ENCODE data around the gene SNTB2. TPM values are rescaled to one million over a fixed set of nuclear protein-coding genes. Genes with fewer than 3 reads are reported as not detected.

SNTB2 gene
- total RNA-seq, 4 donors from 2014 or later = 14.5 to 140 (median 28.7) TPM

- Histone ChIP-seq H3K27ac (no peak overlapping the region), H3K4me1 (peaks cover 0 to 14% (median 8%) of the 10 kb centered on the region in 4 donors), H3K9me3 (no peaks in the 10 kb centered on the region), H3K27me3 (no peaks in the 10 kb centered on the region), H3K4me3 (no peak overlapping the region), H3K36me3 (peaks cover 0 to 52% (median 0%) of the 10 kb centered on the region in 3 donors)
- no peak for DNase-seq
- TF ChIP-seq, protein P1, sequence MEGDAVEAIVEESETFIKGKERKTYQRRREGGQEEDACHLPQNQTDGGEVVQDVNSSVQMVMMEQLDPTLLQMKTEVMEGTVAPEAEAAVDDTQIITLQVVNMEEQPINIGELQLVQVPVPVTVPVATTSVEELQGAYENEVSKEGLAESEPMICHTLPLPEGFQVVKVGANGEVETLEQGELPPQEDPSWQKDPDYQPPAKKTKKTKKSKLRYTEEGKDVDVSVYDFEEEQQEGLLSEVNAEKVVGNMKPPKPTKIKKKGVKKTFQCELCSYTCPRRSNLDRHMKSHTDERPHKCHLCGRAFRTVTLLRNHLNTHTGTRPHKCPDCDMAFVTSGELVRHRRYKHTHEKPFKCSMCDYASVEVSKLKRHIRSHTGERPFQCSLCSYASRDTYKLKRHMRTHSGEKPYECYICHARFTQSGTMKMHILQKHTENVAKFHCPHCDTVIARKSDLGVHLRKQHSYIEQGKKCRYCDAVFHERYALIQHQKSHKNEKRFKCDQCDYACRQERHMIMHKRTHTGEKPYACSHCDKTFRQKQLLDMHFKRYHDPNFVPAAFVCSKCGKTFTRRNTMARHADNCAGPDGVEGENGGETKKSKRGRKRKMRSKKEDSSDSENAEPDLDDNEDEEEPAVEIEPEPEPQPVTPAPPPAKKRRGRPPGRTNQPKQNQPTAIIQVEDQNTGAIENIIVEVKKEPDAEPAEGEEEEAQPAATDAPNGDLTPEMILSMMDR (IDR thresholded peaks at IDR 0.05) = no peak
- no peak for TF ChIP-seq POLR2A (IDR thresholded peaks at IDR 0.05)
Observed at GRCh38 chr16:69334696-69335095, 147.7 kb downstream of the SNTB2 start.

- TF ChIP-seq, protein P1 (IDR thresholded peaks at IDR 0.05) = no peak
- no peak for TF ChIP-seq POLR2A (IDR thresholded peaks at IDR 0.05)
- H3K4me3 ChIP-seq = peak overlapping the region; percentile 78 to 93 (median 85)
- peaks cover 0 to 51% (median 0%) of the 10 kb centered on the region in 3 donors for H3K36me3 ChIP-seq
- peak overlapping the region; percentile 84 to 97 (median 92) for H3K27ac ChIP-seq
- no peaks in the 10 kb centered on the region for H3K9me3 ChIP-seq
- no peak for DNase-seq
- H3K4me1 ChIP-seq = peaks cover 6 to 37% (median 12%) of the 10 kb centered on the region in 4 donors
- no peaks in the 10 kb centered on the region for H3K27me3 ChIP-seq
Observed at GRCh38 chr16:69338557-69339288, 151.8 kb downstream of the SNTB2 start.

- peak within 1 kb of the TSS; percentile 78 to 93 (median 85) for H3K4me3 ChIP-seq
- H3K27ac ChIP-seq = peak within 1 kb of the TSS; percentile 84 to 97 (median 92)
- peak in 1 of 2 donors; percentile 44 for TF ChIP-seq POLR2A (IDR thresholded peaks at IDR 0.05)
- TF ChIP-seq, protein P1 (IDR thresholded peaks at IDR 0.05) = peak; percentile 86 to 94 (median 90)
- DNase-seq = peak; percentile 94 to 98 (median 95)
- H3K36me3 ChIP-seq = peaks cover 0 to 43% (median 0%) of the 10 kb centered on the region in 3 donors
- no peaks in the 10 kb centered on the region for H3K27me3 ChIP-seq
- H3K4me1 ChIP-seq = peaks cover 6 to 37% (median 12%) of the 10 kb centered on the region in 4 donors
- no peaks in the 10 kb centered on the region for H3K9me3 ChIP-seq
Observed at GRCh38 chr16:69339289-69340094, 152.5 kb downstream of the SNTB2 start, which contains the start of the genes COG8 and NIP7. TSS of gene COG8 (minus strand) at chr16:69339564. CDS start at chr16:69339552, 12 bp downstream. TSS of gene NIP7 (plus strand) at chr16:69339772. CDS start at chr16:69339830, 58 bp downstream.

DNA sequence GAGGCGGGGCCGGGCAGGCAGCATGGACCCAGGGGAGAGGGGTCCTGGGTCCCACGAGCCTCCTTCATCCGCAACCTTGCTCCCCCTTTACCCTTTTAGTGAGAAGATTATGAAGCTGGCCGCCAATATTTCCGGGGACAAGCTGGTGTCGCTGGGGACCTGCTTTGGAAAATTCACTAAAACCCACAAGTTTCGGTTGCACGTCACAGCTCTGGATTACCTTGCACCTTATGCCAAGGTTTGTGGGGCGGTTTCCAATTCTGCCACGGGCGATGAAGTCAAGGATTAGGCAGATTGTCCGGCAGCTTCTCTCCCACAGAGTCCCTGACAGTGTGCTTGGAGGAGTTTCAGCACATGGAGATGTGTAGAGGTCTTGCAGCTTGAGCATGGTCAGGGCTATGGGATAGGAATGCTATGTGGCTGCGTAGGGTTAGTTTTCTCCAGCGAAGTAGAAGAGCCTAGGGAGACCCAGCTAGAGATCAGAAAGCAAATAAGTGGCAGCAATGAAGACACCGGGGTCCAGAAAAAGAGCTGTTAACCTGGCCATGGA lies 153.2 kb downstream of the SNTB2 start:
- Histone ChIP-seq H3K4me3 (peak overlapping the region; percentile 78 to 93 (median 85)), H3K4me1 (peaks cover 6 to 37% (median 12%) of the 10 kb centered on the region in 4 donors), H3K27ac (peak overlapping the region; percentile 84 to 97 (median 92)), H3K36me3 (peaks cover 0 to 36% (median 0%) of the 10 kb centered on the region in 3 donors), H3K9me3 (no peaks in the 10 kb centered on the region), H3K27me3 (no peaks in the 10 kb centered on the region)
- no peak for DNase-seq
- TF ChIP-seq, protein P1 (IDR thresholded peaks at IDR 0.05) = no peak
- TF ChIP-seq POLR2A (IDR thresholded peaks at IDR 0.05) = no peak

GRCh38 chr16:69344171-69344570 lies 157.2 kb downstream of the SNTB2 start:
- Histone ChIP-seq H3K36me3 (peaks cover 0 to 21% (median 0%) of the 10 kb centered on the region in 3 donors), H3K4me3 (no peak overlapping the region), H3K9me3 (no peaks in the 10 kb centered on the region), H3K27me3 (no peaks in the 10 kb centered on the region), H3K4me1 (peaks cover 0 to 24% (median 8%) of the 10 kb centered on the region in 4 donors), H3K27ac (no peak overlapping the region)
- no peak for DNase-seq
- TF ChIP-seq, protein P1 (IDR thresholded peaks at IDR 0.05) = no peak
- TF ChIP-seq POLR2A (IDR thresholded peaks at IDR 0.05) = no peak
